Measurements from ENCODE around the gene ABCC3. TPM values are rescaled to one million over a fixed set of nuclear protein-coding genes. Genes with fewer than 3 reads are reported as not detected.
A peak's percentile ranks its signal among the peaks of the same experiment; 100 is the strongest.

The ABCC3 gene
- total RNA-seq, 1 experiment from 2014 or later = not detected

DNA sequence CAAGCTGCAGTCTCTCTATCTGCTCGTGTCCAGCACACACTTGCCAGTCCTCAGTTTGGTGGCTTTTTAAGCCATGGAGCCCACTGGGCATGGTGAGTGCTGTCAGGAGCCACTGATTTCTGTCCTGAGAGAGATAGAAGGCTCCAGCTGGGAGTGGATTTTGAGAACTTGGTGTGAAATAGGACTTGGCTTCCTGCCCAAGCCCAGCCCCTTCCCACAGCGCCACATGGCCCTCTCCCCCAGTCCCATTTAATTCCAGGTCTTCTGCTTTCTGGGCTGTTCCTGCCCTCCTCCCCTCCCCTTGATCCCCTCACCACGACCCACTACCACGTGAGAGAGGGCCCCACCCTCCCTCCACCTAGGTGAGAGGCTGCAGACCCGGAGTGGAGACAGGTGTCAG, 14.4 kb upstream of the ABCC3 start:
- in situ Hi-C loops (cut with HindIII; ENCODE audit: low pct_unique_long_range_greater_than_20kb, low sequenced_read_pairs) = no loop called here
- DNase-seq (ENCODE audit: low read depth, low spot score) = no peak

DNA sequence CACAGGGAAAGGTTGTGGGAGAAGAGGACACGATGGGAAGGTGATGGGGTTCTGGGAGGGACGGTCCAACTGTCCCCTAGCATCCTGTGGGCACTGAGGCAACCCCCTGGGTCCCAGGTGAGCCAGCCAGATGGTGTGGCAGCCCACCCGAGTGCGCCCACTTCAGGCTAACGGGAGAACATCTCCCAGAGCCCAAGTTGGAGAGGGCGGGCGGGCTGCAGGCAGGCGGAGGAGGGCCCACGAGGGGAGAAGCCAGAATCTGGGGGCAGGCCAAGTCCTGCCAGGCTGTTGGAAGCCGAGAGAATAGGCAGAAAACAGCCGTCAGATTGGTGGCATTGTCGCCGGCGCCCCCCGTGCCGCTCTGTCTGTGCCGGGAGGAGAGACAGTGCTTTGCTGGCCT, 13.8 kb upstream of the ABCC3 start:
- no peak for DNase-seq (ENCODE audit: low read depth, low spot score)
- in situ Hi-C loops (cut with HindIII; ENCODE audit: low pct_unique_long_range_greater_than_20kb, low sequenced_read_pairs) = no loop called here

DNA sequence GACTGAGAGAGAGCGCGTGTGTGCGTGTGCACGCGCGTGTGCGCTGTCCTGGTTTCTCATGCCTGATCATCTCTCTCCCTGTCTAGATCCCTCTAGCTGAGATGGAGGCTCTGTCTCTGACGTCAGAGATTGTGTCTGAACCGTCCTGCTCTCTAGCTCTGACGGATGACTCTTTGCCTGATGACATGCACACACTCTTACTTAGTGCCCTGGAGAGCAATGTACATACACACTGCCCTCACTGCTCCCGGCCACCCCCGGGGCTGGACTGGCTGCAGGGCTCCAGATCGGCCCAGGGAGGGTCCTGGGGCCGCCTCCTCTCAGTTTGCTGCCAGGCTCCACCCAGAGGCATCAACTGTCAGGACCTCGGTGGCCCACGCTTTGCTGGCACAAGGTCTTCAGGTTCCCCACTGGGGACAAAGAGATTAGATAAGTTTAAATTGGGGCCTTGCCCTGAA, 13.1 kb upstream of the ABCC3 start:
- in situ Hi-C loops (cut with HindIII; ENCODE audit: low pct_unique_long_range_greater_than_20kb, low sequenced_read_pairs) = no loop called here
- DNase-seq (ENCODE audit: low read depth, low spot score) = no peak

- no peak for DNase-seq (ENCODE audit: low read depth, low spot score)
- in situ Hi-C loops (cut with HindIII; ENCODE audit: low pct_unique_long_range_greater_than_20kb, low sequenced_read_pairs) = no loop called here
Observed at GRCh38 chr17:50624321-50624934, 10.3 kb upstream of the ABCC3 start.

- in situ Hi-C loops (cut with HindIII; ENCODE audit: low pct_unique_long_range_greater_than_20kb, low sequenced_read_pairs) = no loop called here
- no peak for DNase-seq (ENCODE audit: low read depth, low spot score)
Observed at GRCh38 chr17:50625032-50625871, 9.4 kb upstream of the ABCC3 start.

GRCh38 chr17:50626037-50626574, 8.6 kb upstream of the ABCC3 start:
- in situ Hi-C loops (cut with HindIII; ENCODE audit: low pct_unique_long_range_greater_than_20kb, low sequenced_read_pairs) = no loop called here
- peak; percentile 86 for DNase-seq (ENCODE audit: low read depth, low spot score)

DNA sequence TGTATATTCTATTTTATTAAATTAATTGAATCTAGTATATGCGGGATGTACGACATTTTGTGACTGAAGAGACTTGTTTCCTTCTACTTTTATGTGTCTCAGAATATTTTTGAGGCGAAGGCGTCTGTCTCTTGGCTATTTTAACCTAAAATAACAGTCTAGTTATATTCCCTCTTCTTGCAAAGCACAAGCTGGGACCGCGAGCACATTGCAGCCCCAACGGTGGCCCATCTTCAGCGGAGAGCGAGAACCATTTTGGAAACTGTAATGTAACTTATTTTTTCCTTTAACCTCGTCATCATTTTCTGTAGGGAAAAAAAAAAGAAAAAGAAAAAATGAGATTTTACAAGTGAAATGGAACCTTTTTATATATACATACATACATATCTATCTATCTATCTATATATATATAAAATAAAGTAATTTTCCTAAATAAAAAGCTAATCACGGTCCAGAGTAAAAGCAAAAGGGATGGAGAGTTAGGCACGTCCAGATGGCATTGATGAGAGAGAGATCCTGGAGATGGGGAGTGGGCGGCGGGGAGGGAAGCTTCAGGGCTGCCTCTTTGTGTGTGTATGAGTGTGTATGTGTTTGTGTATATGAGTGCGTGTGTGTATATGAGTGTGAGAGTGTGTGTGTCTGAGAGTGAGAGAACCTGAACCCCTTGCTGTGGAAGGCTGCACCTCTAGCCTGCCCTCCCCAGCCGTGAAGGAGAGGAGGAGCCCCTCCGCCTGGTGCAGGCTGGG, 7.5 kb upstream of the ABCC3 start:
- no peak for DNase-seq (ENCODE audit: low read depth, low spot score)
- in situ Hi-C loops (cut with HindIII; ENCODE audit: low pct_unique_long_range_greater_than_20kb, low sequenced_read_pairs) = no loop called here

GRCh38 chr17:50627782-50628601, 6.7 kb upstream of the ABCC3 start:
- DNase-seq (ENCODE audit: low read depth, low spot score) = no peak

DNA sequence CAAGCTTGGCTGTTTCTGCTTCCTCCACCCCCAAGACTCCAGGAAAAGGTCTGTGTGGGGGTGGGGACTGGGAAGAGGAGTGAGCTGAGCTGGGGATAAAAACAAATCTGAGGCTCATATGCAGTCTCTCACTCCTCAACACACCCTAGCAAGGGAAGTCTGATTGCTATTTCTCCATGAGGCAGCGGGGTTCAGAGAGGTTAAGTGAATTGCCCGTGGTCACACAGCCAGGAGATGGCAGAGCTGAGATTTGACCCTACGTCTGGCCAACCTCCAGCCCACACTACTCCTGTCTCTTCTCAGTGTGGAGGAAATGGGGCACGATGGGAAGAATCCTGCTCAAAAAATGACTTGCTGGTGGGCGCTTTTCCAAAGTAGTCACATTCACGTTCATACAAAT, 4.8 kb upstream of the ABCC3 start:
- no peak for DNase-seq (ENCODE audit: low read depth, low spot score)
- in situ Hi-C loops (cut with HindIII; ENCODE audit: low pct_unique_long_range_greater_than_20kb, low sequenced_read_pairs) = no loop called here

More at GRCh38 chr17:50627782-50628601, 6.7 kb upstream of the ABCC3 start:
- in situ Hi-C loops (cut with HindIII; ENCODE audit: low pct_unique_long_range_greater_than_20kb, low sequenced_read_pairs) = no loop called here

GRCh38 chr17:50630524-50631194, 4.0 kb upstream of the ABCC3 start:
- DNase-seq (ENCODE audit: low read depth, low spot score) = peak; percentile 52
- in situ Hi-C loops (cut with HindIII; ENCODE audit: low pct_unique_long_range_greater_than_20kb, low sequenced_read_pairs) = no loop called here

DNA sequence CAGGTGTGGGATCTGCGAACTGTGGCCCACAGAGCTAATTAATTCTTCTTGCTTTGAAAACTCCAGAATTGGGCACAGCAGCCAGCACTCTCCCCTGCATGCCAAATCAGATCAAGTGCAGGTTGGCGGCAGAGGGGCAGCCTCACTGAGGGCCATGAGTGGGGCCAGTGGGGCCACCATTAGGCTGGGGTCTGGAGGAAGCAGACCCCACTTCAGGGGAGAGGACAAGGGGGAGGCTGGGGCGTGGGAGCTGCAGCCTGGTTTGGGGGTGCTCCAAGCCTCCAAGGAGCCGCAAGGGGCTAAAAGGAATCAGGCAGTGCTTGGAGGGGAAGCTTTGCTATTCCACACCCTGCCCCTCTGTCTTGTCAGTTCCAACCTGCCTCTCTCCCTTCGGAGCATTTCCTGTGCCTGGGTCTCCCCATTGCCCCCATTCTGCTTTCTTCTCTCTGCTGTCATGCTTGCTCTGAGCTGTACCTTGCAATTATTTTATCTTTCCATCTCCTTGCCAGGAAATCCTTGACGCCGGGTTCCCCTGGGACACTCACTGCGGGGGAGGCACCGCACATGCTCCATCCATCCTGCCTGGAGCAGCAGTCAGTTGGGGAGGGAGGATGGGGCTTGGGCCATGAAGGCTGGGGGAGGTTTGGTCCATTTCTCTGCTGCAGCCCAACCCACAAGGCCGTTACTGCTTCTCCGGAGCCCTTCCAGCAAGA, 3.3 kb upstream of the ABCC3 start:
- DNase-seq (ENCODE audit: low read depth, low spot score) = no peak
- in situ Hi-C loops (cut with HindIII; ENCODE audit: low pct_unique_long_range_greater_than_20kb, low sequenced_read_pairs) = no loop called here

DNA sequence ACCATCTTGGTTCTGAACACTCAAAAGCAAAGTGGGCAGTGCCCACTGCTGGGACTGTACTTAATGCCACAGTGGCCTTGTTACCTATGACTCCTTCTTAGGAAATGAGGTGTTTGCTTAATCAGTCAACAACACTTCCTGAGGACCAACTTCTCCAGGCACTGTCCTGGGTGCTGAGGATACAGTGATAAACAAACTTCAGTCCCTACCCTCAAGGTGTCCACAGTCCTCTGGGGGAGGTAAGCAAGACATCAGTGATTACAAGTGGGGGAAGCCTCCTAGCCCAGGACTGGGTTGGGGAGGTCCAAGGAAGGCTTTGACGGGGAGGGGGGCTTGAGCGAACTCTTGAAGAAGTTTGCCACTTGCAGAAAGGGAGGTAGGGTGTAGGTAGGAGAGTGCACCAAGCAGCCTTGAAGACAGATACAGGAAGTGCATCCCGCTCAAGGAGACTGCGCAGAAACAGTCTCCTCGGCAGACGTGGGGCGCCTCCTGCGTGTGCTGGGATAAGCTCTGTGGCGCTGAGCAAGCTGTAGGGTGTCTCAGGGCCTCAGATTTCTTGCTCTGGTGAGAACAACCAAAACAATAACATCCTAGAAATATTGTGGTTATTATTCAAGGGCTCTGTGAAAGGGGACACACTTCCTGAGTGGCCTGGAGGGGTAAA, 2.6 kb upstream of the ABCC3 start:
- in situ Hi-C loops (cut with HindIII; ENCODE audit: low pct_unique_long_range_greater_than_20kb, low sequenced_read_pairs) = no loop called here
- DNase-seq (ENCODE audit: low read depth, low spot score) = no peak

DNA sequence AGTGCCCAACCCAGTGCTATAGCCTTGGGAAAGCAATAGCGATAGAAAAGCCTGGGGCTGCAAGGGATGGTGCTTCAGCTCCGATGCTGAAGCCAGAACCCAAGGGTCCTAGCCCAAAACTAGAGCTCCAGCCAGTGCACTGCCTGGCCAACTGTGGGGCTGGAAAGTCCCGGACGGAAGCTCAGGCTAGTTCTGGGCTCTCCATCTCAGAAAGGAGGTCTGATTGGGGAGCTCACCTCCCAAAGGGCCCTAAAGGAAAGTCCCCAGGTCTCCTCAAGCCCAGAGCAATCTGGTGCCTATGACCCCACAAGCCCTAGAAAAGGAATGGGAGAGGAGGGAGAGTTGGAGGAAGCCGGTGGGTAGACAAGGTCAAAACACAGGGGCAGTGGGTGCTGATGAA, 2.0 kb upstream of the ABCC3 start:
- in situ Hi-C loops (cut with HindIII; ENCODE audit: low pct_unique_long_range_greater_than_20kb, low sequenced_read_pairs) = no loop called here
- no peak for DNase-seq (ENCODE audit: low read depth, low spot score)

GRCh38 chr17:50633683-50634082, 998 bp upstream of the ABCC3 start:
- in situ Hi-C loops (cut with HindIII; ENCODE audit: low pct_unique_long_range_greater_than_20kb, low sequenced_read_pairs) = no loop called here
- no peak for DNase-seq (ENCODE audit: low read depth, low spot score)

- in situ Hi-C loops (cut with HindIII; ENCODE audit: low pct_unique_long_range_greater_than_20kb, low sequenced_read_pairs) = no loop called here
- DNase-seq (ENCODE audit: low read depth, low spot score) = no peak
Observed at GRCh38 chr17:50634915-50635731, 442 bp downstream of the ABCC3 start.

Data from SK-MEL-5 (cell line).